GM19324 (cell line): Measurements from ENCODE around the gene TMC3.
"Not testable (repeated sequence)": the region's sequence is repeated elsewhere in the genome, so short reads cannot be mapped to it uniquely, and the experiment has no call there.

Source experiments
- ATAC-seq: cut with Tn5 transposase; IDR thresholded peaks from one replicate; pipeline ENCODE4 v1.9.1; 2021; ENCODE audit warnings: mild to moderate bottlenecking, moderate library complexity; ENCODE audit not compliant: unreplicated experiment, low FRiP score

Gene TMC3

GRCh38 chr15:81348691-81349090 lies 25.3 kb downstream of the TMC3 start:
- ATAC-seq = not testable (repeated sequence)

DNA sequence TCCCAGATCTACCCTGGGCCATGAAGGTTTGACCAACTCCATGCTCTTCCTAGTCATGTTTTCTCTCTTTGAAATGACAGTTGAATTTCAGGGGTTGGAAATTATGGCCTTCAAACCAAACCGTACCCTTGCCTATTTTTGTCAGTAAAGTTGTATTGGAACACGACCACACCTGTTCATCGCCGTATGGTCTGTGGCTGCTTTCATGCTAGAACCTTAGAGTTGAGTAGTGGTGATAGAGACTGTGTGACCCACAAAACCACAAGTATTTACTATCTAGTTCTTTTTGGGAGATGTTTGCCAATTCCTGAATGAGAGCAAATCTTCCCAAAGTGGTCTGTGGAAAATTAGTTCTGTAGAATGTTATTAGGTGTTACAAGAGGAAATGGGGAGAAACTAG lies 26.1 kb downstream of the TMC3 start:
- no peak for ATAC-seq

GRCh38 chr15:81346611-81347010 lies 27.4 kb downstream of the TMC3 start:
- ATAC-seq = no peak

GRCh38 chr15:81343371-81343770 lies 30.6 kb downstream of the TMC3 start:
- ATAC-seq = no peak

DNA sequence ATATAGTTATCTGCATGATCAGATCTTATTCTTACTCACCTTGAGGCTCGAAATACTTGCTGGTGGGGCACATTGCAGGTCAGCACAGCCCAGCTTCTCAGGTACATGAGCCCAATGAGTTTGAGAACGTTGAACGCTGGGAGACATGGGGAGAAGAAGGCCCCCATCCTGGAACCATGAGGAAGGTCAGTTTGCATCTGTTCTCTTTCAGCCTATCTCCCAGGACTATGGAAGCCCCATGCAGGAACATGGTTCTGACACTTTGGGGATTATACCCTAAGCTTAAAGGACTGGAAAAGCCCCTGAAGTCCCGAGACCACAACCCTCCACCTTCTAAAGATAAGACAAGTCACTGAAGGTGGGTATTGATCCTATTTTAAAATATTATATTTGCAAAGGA lies 32.7 kb downstream of the TMC3 start:
- no peak for ATAC-seq

DNA sequence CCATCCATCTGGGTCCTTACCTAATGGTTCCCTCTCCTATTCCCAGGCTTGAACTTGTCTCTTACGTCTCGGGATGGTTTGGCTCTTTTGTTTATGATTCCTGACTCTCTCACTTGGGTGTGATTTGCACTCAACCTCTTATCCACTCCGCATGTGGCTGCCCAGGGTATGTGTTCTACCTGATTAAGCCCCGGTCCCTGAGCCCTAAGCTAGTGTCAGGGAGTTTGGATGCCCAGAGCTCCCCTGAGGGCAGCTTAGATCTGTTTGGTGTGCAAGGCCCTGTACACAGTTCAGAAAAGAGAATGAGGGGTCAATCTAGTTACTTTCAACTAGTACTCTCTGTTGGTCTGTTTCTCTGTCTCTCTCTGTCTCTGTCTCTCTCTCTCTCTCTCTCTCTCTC lies 34.2 kb downstream of the TMC3 start:
- no peak for ATAC-seq

GRCh38 chr15:81339321-81339720 lies 34.7 kb downstream of the TMC3 start:
- no peak for ATAC-seq

DNA sequence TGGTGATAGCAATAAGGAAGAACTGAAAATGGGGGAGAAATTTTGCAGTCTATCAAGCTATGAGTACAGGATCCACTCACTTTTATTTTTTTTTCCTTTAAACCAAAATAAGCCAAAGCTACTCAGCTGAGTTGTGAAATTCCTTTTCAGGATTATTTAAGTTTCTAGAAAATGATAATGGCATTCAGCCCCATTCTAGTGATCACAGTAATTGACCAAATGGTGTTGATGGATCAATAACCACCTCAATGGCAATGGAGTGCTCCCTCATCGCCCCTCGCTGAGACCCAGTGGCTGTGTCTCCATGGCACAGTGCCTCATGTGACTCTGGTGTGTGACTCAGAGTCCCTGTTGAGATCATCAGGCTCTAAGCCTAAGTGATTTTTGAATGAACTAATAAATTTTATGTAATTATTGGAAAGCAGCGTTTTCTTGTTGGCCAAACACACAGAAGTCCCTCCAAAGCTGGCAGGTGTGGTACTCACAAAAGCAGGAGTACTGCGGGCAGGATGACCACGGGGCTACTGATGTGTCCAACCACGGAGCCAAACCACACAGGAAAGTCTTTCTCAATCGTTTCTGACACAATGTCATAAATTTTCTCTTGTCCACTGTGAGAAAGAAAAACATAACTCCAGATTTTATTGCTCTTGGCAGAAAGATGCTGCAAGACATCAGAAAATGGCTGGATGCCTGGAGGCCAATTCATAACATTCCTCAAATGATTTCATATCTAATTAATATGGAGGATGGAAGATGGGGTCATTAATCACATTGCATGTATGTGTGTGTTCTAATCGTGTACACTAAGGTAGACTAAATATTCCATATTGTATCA lies 35.6 kb downstream of the TMC3 start:
- ATAC-seq = no peak

DNA sequence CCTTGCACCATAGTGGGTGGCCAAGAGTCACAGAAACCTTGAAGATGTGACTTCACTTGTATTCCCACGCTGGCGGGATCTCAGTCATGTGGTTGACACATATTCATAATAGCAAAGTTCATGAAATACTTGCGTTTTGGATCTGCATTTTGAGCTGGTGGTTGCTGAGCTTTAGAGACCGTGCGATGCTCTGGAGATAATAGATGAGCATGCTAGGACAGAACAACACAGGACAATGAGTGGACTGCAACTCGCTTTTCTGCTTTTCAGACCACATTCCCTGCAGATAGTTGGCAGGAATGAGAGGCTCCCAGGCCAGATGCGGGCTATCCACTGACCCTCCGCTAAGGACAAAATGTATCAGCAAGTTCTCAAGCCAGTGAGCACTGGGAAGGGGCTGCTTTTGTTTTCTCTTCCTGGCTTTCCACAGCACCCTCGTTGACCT lies 36.3 kb downstream of the TMC3 start:
- no peak for ATAC-seq

DNA sequence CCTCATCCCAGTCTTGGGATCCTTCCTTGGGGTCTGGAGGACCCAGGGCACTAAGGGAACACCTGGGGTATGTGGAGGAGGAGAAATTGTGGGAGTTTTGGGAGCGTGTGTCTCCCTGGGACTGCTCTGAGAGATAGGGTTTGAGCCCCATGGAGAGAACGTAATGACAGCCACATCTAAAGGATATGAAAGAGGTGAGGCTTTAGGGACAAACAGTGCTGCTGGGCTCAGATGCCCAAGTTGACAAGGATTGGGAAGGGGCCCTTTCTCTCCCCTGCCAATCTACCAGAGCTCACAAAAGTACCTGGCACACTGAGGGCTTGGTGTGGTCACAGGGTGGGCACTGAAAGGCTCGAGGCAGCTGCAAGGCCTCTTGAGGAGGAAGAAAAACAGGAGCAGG lies 36.8 kb downstream of the TMC3 start:
- ATAC-seq = no peak

DNA sequence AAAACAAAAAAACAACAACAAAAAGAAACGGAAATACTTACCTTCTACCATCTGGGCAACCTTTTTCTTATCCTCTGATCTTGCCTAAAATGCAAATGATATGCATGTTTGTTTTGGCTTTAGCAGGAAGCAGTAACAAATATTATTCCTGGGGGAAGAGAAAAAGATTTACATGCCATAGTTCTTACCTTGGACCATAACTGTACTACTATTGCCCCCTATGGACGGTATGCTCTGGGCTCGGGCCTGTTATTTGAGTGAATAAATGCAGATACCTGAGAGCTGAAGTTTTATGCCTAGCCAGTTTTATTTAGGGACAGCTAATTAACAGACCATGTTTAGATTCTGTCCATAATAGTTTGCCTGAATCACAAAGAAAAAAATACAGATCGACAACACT lies 37.4 kb downstream of the TMC3 start:
- no peak for ATAC-seq

DNA sequence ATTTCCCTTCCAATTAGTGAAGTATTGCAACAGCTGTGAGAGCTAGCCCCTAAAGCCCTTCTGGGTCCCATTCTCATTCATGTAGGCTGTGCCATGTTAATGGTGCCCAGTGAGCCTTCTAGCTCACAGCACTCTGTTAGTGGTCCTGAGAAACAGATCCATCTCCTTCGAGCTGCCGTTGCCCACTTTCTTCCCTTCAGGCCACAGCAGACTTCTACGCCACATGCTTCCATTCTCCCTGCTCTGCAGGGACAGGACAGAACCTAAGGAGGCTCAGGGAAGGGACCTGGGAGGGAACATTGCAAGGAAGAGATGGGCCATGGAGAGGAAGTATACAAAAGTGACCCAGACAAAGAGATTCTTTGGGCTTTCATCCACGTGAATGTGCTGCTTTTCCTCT lies 38.4 kb downstream of the TMC3 start:
- ATAC-seq = no peak

GRCh38 chr15:81334768-81335435 lies 39.1 kb downstream of the TMC3 start:
- ATAC-seq = no peak

DNA sequence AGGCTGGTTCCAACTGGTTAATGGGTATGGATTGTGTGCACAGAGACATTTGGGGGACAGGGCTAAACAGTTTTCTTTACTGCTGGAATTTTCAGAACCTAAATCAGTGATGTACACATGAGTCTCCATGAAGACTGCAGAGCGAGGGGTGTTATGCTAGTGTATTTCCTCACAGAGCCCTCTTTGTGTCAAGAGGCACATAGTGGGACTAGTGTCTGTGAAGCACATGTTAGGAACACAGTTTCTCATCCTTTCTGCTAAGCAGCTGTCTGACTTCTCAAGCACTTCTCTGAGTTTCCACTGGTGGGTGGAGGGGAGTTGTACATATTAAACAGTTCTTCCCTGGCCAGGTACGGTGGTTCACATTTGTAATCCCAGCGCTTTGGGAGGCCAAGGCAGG lies 40.6 kb downstream of the TMC3 start:
- ATAC-seq = no peak

- ATAC-seq = no peak
Observed at GRCh38 chr15:81332326-81332725, 41.7 kb downstream of the TMC3 start.

DNA sequence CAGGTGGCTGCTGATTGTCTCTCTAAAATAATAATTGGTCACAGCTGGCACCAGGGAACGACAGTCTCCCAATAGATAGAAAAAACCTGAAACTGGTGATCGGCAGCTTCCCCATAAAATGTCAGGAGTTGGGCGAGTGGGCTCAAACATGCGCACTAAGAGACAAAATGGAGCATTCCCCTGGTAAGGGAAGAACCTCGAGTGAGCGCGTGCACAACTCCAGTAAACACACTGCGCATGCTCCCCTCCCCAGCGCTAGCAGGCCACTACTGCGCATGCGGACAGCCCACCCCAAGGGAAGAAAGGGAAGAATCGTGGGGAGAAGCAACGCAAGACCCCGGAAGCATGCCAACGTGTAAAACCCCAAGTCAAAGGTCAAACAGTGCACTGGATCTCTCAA lies 42.4 kb downstream of the TMC3 start:
- no peak for ATAC-seq

- ATAC-seq = not testable (repeated sequence)
Observed at GRCh38 chr15:81331141-81331540, 42.9 kb downstream of the TMC3 start.

- ATAC-seq = no peak
Observed at GRCh38 chr15:81330366-81331090, 43.5 kb downstream of the TMC3 start.

DNA sequence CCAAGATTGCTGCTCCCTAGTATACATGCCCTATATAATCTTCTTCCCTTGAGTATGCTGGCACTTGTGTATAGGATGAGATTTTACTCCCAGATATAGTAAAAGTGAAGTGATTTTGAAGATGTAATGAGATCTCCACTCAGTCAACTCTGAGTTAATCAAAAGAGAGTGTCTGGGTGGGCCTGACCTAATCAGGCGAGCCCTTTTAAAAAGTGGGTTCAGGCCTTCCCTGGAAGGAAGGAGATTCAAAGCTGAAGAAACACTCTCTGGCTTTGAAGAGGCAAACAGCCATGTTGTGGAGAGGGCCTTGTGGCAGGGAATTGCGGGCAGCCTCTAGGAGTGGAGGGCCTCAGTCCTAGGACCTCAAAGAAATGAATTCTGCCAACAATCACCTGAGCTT lies 44.6 kb downstream of the TMC3 start:
- ATAC-seq = no peak

- no peak for ATAC-seq
Observed at GRCh38 chr15:81327516-81327915, 46.5 kb downstream of the TMC3 start.

GRCh38 chr15:81326466-81327212 lies 47.4 kb downstream of the TMC3 start:
- no peak for ATAC-seq
